Osteocyte (in vitro differentiated cells): ENCODE measurements around the gene TAF8. TPM values are rescaled to one million over a fixed set of nuclear protein-coding genes. Genes with fewer than 3 reads are reported as not detected.

Experiments used
- DNase-seq: peaks from one replicate; pipeline ENCODE4 v3.0.0; 2021; ENCODE audit warnings: mixed read lengths; ENCODE audit not compliant: unreplicated experiment; ENCODE audit errors: extremely low spot score
- H3K27ac Mint-ChIP-seq: one replicate; pipeline ENCODE4 v1.8.0; 2021; ENCODE audit warnings: mild to moderate bottlenecking, mixed read lengths; ENCODE audit not compliant: unreplicated experiment
- H3K27me3 Mint-ChIP-seq: one replicate; pipeline ENCODE4 v1.8.0; 2021; ENCODE audit warnings: mixed read lengths; ENCODE audit not compliant: unreplicated experiment
- H3K36me3 Mint-ChIP-seq: one replicate; pipeline ENCODE4 v1.8.0; 2021; ENCODE audit warnings: mixed read lengths; ENCODE audit not compliant: unreplicated experiment
- H3K4me1 Mint-ChIP-seq: one replicate; pipeline ENCODE4 v1.8.0; 2021; ENCODE audit warnings: mixed read lengths; ENCODE audit not compliant: unreplicated experiment
- H3K4me3 Mint-ChIP-seq: one replicate; pipeline ENCODE4 v1.8.0; 2021; ENCODE audit warnings: mild to moderate bottlenecking, moderate library complexity, mixed read lengths; ENCODE audit not compliant: unreplicated experiment
- H3K9me3 Mint-ChIP-seq: one replicate; pipeline ENCODE4 v1.8.0; 2021; ENCODE audit warnings: mixed read lengths; ENCODE audit not compliant: unreplicated experiment
- CTCF ChIP-seq: fragments of 200-600 bp; sonication (generic); IDR thresholded peaks from 2 replicates; pipeline ENCODE4 v1.5.0; 2021; ENCODE audit warnings: antibody characterized with exemption, mild to moderate bottlenecking, moderate library complexity
- total RNA-seq: library from RNA; stranded (reverse); gene quantifications from 2 replicates; pipeline ENCODE4 v1.2.1, GENCODE V29; 2021

TAF8 gene
- total RNA-seq, 1 donor from 2014 or later = 27.6 TPM

DNA sequence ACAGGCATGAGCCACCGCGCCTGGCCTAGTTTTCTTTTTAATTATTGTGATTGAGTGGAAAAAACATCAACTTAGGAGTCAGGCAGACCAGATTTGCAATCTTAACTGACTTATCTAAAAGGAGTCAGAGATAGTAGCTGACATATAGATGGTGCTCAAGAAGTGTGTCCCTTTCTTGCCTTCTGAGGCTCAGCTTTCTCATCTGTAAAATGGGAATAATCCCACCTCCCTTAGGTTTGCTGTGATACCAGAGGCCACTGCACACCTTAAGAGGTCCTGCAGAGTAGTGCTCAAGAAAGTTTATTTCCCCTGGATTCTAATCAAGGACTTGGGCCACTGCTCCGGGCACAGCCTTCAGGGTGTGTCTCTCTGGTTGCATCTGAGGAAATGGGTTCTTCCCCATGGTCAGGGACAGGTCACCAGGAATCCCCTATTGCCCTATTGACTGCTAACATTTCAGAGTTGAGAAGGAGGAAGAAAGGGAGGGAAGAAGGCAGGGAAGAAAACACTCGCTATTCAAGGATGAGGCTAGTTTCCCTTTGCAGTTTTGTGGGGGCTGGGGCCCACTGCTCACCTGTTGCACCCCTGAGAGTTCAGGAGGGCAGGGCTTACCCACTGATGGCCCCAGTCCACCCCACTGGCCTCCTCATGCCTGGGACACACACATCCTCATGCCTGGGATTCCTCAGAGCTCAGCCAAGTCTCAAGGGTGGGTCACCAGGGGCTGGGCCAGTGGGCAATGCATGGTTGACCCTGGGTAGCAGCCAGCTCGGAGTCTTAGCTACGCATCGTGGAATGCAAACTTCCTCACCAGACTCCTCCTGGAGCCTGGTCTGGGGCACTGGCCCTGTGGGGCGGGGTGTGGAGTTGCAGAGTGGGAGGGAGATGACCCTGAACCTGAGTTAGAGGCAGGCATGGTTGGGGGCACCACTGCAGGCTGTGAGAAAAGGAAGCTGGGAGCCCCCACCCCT, 70.9 kb downstream of the TAF8 start:
- no peak overlapping the region for H3K4me3 Mint-ChIP-seq
- H3K27ac Mint-ChIP-seq = peak overlapping the region; percentile 67
- no peaks in the 10 kb centered on the region for H3K27me3 Mint-ChIP-seq

GRCh38 chr6:42123379-42124103, 73.2 kb downstream of the TAF8 start:
- peaks cover 29% of the 10 kb centered on the region for H3K4me1 Mint-ChIP-seq
- H3K4me3 Mint-ChIP-seq = no peak overlapping the region
- no peak for DNase-seq
- no peaks in the 10 kb centered on the region for H3K27me3 Mint-ChIP-seq
- H3K9me3 Mint-ChIP-seq = no peaks in the 10 kb centered on the region
- no peak for TF ChIP-seq CTCF
- H3K36me3 Mint-ChIP-seq = peaks cover 3% of the 10 kb centered on the region
- H3K27ac Mint-ChIP-seq = peak overlapping the region; percentile 77

More for the DNA sequence above, 70.9 kb downstream of the TAF8 start:
- DNase-seq = no peak
- H3K4me1 Mint-ChIP-seq = peaks cover 44% of the 10 kb centered on the region
- no peaks in the 10 kb centered on the region for H3K9me3 Mint-ChIP-seq
- peaks cover 3% of the 10 kb centered on the region for H3K36me3 Mint-ChIP-seq
- no peak for TF ChIP-seq CTCF

GRCh38 chr6:42124223-42124836, 74.0 kb downstream of the TAF8 start:
- no peak for TF ChIP-seq CTCF
- Mint-ChIP-seq H3K27ac (no peak overlapping the region), H3K36me3 (peaks cover 3% of the 10 kb centered on the region), H3K4me1 (peaks cover 27% of the 10 kb centered on the region), H3K27me3 (no peaks in the 10 kb centered on the region), H3K4me3 (no peak overlapping the region), H3K9me3 (no peaks in the 10 kb centered on the region)
- no peak for DNase-seq

GRCh38 chr6:42125231-42125630, 74.9 kb downstream of the TAF8 start:
- Mint-ChIP-seq H3K27me3 (no peaks in the 10 kb centered on the region), H3K27ac (no peak overlapping the region), H3K4me1 (peaks cover 27% of the 10 kb centered on the region), H3K36me3 (peaks cover 3% of the 10 kb centered on the region), H3K9me3 (no peaks in the 10 kb centered on the region), H3K4me3 (no peak overlapping the region)
- TF ChIP-seq CTCF = no peak
- DNase-seq = no peak
